Hypothalamus (tissue), 51 donors: ENCODE data around the gene EPHB3.

ENCODE experiments used
- DNase-seq, 51 donors: peaks; one replicate each; lab custom pipeline; 2025; lab: John Stamatoyannopoulos, UW

EPHB3 gene

GRCh38 chr3:184576457-184577240 lies 15.1 kb downstream of the EPHB3 start:
- DNase-seq = no peak

GRCh38 chr3:184577546-184577945 lies 16.0 kb downstream of the EPHB3 start:
- no peak for DNase-seq

- no peak for DNase-seq
Observed at GRCh38 chr3:184578218-184578617, 16.6 kb downstream of the EPHB3 start.

- no peak for DNase-seq
Observed at GRCh38 chr3:184578822-184579221, 17.2 kb downstream of the EPHB3 start.

- DNase-seq = no peak
Observed at GRCh38 chr3:184579513-184579912, 17.9 kb downstream of the EPHB3 start.

- no peak for DNase-seq
Observed at GRCh38 chr3:184580376-184580775, 18.8 kb downstream of the EPHB3 start.

GRCh38 chr3:184581331-184581855 lies 19.8 kb downstream of the EPHB3 start:
- no peak for DNase-seq

GRCh38 chr3:184582646-184583577 lies 21.3 kb downstream of the EPHB3 start:
- DNase-seq = peak in 32 of 51 donors; percentile 13 to 70 (median 47)

- peak in 46 of 51 donors; percentile 26 to 83 (median 60) for DNase-seq
Observed at GRCh38 chr3:184583578-184584451, 22.2 kb downstream of the EPHB3 start.

- peak in 1 of 51 donors; percentile 54 for DNase-seq
Observed at GRCh38 chr3:184584464-184584891, 22.9 kb downstream of the EPHB3 start.

- DNase-seq = no peak
Observed at GRCh38 chr3:184585545-184585944, 24.0 kb downstream of the EPHB3 start.

GRCh38 chr3:184586851-184587250 lies 25.3 kb downstream of the EPHB3 start:
- no peak for DNase-seq

- no peak for DNase-seq
Observed at GRCh38 chr3:184588776-184589175, 27.2 kb downstream of the EPHB3 start.

- no peak for DNase-seq
Observed at GRCh38 chr3:184590795-184591194, 29.2 kb downstream of the EPHB3 start.

GRCh38 chr3:184591789-184592188 lies 30.2 kb downstream of the EPHB3 start:
- DNase-seq = no peak

- no peak for DNase-seq
Observed at GRCh38 chr3:184592371-184593219, 31.0 kb downstream of the EPHB3 start.

- no peak for DNase-seq
Observed at GRCh38 chr3:184593220-184593927, 31.8 kb downstream of the EPHB3 start.

- no peak for DNase-seq
Observed at GRCh38 chr3:184593928-184594303, 32.3 kb downstream of the EPHB3 start.
